GM15510 (cell line): ENCODE data around the gene FGL2.

Source experiments
- POLR2A ChIP-seq: IDR thresholded peaks from 3 replicates; pipeline ENCODE4 v1.6.1; 2011; ENCODE audit warnings: borderline replicate concordance; ENCODE audit not compliant: insufficient read length; ENCODE audit errors: extremely low read depth

Gene FGL2

DNA sequence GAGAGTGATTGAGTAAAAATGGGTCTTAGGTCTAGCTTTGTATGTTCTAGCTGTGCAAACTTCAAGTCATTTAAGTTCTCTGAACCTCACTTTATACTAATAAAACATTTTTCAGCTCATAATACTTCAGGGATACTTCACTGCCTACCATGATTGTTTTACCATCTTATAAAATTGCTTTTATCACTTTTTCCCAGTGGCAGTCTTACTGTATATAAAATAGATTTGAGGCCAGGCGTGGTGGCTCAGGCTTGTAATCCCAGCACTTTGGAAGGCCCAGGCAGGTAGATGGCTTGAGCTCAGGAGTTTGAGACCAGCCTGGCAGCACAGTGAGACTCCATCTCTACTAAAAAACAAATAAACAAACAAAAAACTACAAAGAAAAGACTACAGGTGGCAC lies 17.4 kb downstream of the FGL2 start:
- no peak for TF ChIP-seq POLR2A

DNA sequence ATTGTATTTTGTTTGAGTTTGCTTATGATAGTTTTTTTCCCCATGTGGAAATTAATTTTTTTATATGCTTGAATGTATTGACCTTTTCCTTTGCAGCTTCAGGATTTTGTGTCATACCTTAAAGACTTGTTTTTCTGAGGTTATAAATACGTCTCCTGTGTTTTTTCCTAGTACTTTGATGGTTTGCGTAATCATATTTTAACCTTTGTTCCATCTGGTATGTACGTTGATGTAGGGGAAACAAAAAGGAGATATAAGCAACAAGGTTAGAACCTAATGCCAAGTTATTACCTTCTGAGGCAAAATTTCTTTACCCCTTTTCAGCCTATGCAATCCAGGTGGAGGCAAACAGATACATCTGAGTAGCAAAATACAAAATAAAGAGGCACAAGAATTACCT lies 17.9 kb downstream of the FGL2 start:
- TF ChIP-seq POLR2A = no peak

DNA sequence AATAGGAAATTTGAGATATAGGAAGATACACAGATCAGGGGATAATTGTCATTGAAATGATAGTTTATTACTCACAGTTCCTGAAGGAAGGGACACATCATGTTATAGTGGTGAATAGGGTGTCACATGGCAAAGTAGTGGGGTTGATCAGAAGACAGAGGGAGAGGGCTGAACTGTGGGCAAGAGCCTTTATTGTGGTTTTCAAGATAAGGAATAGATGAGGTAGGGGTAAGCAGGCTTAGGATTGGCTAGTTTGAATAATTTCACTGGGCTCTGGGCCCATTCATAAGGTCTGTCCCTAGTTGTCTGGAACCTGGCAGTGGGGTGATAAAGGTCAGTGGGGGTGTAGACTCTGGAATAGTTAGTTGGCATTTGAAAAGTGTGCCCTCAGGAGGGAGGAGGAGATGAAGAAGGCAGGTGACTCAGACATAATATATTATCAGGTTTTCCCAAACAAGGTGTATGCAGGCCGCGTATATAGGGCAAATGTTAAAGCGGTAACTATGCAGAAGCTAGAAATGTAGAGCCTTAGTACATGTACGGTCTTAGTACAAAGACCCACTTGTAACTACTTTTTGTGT lies 18.5 kb downstream of the FGL2 start:
- TF ChIP-seq POLR2A = no peak

DNA sequence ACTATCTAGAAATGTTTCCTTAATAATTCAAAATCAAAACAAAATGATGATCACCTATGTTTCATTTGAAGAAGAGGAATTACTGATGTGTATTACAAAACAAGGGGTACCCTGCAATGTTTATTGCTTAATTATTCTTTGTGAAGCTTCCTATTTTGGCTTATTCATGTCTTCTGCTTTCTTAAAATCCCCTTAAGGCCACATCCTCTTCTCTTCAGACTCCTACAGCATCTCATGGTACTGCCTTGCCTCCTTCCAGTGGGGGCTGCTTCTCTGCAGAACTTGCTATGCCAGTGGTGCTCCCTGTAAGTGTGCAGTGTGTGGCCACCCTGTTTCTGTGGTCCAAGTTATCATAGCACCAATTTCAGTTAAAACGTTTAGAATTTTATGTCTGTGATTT lies 42.2 kb downstream of the FGL2 start:
- no peak for TF ChIP-seq POLR2A
